GM12801 (cell line): ENCODE data around the gene THOP1.

ENCODE experiments used
- TF ChIP-seq, protein P1 (sequence below): IDR thresholded peaks from one replicate; pipeline ENCODE4 v1.5.1; 2011; ENCODE audit warnings: control low read depth; ENCODE audit not compliant: insufficient read length; ENCODE audit errors: extremely low read depth

Gene THOP1

DNA sequence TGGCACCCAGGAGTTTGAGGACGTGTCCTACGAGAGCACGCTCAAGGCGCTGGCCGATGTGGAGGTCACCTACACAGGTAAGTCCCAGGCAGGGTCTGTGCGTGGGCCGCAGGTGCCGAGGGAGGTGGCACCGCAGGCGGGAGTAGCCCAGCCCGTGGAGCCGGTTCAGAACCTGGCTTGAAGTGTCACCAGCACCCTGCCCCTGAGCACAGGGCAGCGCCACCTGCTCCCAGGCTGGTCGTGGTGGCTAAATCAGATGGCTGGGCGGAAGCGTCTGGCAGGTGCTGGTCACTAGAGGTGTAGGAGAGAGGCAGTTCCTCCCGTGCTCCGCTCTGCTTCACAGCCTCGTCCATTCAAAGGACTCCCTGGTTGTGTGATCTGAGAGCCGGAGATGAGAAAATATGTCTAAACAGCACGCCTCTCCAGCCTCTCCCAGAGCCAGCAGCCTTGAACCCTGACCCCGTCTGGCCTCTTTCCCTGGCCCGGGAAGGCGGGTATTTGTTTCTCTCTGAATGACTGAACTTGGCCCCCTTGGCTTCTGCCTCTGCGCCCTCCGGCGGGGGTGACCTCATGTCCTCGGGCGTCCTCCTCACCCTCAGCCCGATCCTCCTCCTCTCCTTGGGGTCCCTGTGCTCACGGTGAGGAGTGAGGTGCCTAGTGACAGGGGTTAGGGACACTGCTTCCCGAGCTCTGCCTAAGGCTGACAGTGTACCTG is 5.4 kb downstream of the THOP1 start:
- TF ChIP-seq, protein P1, sequence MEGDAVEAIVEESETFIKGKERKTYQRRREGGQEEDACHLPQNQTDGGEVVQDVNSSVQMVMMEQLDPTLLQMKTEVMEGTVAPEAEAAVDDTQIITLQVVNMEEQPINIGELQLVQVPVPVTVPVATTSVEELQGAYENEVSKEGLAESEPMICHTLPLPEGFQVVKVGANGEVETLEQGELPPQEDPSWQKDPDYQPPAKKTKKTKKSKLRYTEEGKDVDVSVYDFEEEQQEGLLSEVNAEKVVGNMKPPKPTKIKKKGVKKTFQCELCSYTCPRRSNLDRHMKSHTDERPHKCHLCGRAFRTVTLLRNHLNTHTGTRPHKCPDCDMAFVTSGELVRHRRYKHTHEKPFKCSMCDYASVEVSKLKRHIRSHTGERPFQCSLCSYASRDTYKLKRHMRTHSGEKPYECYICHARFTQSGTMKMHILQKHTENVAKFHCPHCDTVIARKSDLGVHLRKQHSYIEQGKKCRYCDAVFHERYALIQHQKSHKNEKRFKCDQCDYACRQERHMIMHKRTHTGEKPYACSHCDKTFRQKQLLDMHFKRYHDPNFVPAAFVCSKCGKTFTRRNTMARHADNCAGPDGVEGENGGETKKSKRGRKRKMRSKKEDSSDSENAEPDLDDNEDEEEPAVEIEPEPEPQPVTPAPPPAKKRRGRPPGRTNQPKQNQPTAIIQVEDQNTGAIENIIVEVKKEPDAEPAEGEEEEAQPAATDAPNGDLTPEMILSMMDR = no peak

DNA sequence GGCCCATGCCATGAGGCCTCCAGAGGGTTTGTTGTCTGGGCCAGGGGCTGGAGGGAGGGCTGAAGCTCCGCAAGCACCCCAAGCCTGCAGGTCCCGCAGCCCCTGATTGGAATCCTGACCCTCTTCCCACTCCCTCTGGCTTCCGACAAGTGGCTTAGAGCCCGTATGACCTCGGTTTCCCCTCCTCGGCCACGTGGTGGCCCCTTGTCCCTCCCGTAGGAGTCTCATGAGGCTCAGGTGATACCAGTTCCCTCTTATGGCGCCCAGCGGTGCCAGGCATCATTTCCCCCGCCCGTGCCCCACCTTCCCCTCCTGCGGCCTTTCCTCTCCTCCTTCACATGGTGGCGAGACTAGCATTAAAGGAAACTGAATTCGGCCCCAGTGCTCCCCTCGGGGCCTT is 6.1 kb downstream of the THOP1 start:
- TF ChIP-seq, protein P1 = no peak

DNA sequence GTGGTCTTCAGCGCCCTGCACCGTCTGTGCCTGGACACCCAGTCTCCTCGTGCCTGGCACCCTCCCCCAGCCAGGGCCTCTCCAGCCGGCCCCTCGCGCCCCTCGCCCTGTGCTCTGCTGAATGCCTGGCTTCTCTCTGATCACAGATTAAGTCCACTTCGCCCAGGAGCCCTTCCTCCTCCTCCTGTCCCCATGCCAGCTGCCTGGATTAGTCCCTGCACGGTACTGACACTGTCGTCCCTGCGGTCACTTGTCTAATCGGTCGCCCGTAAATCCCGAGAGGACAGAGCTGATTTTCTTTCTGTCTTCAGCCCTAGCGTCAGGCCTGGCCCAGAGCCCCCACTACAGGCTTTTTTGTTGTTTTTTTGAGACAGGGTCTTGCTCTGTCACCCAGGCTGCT is 6.6 kb downstream of the THOP1 start:
- TF ChIP-seq, protein P1 = no peak

DNA sequence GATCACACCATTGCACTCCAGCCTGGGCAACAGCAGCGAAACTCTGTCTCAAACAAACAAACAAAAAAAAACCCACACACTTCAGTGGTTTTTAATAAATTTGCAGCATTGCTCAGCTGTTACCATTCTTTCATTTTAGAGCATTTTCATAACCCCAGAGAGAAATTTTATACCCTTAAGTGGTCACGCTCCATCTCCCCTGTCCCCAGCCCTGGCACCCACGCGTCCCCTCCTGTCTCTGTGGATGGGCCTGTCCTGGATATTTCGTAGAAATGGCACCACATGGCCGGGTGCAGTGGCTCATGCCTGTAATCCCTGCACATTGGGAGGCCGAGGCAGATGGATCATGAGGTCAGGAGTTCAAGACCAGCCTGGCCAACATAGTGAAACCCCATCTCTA is 7.8 kb downstream of the THOP1 start:
- TF ChIP-seq, protein P1 = no peak

DNA sequence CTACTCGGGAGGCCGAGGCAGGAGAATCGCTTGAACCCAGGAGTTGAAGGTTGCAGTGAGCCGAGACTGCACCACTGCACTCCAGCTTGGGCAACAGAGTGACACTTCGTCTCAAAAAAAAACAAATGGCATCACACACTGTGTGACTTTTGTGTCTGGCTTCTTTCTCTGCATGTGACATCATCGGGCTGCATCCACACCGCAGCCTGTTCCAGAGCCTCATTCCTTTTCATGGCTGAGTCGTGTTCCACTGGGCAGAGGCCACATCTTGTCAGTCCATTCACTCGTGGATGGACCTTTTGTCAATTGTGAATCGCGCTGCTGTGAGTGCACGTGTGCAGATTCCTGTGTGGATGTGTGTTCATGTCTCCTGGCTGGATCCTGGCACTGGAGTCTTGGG is 8.3 kb downstream of the THOP1 start:
- TF ChIP-seq, protein P1 = no peak

DNA sequence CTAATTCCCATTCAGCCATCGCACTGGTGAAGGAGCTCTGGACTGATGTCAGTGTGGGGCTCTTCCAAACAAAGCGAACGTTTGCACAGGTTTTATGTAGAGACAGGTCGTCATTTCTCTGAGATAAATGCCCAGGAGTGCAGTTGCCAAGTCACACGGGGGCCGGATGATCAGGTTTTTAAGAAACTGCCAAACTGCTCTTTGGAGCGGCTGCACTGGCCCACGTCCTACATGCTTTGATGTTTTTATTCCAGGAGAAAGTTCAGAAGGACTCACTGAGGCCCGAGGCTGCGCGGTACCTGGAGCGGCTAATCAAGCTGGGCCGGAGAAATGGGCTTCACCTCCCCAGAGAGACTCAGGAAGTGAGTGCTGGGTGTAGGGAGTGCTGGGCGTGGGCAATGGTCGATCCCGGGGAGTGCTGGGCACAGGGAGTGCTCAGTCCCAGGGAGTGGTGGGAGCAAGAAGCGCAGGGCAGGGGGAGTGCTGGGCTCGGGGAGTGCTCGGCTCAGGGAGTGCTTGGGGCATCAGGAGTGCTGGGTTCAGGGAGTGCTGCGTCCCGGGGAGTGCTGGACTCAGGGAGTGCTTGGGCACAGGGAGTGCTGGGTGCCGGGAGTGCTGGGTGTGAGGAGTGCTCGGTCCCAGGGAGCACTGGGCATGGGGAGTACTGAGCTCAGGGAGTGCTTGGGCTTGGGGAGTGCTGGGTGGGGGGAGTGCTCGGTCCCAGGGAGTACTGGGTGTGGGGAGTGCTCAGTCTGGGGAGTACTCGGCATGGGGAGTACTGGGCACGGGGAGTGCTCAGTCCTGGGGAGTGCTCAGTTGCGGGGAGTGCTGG is 10.7 kb downstream of the THOP1 start:
- TF ChIP-seq, protein P1 = no peak

DNA sequence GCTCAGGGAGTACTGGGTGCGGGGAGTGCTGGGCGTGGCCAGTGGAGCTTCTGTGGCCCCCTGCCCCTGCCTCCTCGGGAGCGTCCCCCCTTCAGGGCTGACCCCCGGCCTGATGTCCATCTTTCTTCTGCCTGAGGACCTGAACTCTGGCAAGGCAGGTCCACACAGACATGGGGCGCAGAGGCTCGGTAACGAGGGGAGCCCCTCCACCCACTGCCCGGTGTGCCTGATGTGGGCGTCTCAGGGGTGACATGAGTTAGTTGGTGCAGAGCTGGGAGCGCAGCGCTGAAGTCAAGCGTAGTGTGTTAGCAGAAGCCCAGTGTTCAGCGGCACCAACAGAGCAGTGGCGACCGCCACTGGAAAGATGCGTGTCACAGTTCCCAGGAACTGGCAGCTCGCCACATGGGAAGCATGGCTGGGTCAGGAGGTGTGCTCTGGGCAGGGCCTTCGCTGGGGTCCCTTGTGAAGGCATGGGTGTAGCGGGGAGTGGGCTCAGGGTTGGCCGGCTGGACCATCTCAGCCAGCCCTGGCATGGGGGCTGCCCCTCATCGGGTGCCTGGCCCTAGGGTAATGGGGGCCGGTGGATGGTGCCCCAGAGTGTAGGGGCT is 11.5 kb downstream of the THOP1 start:
- TF ChIP-seq, protein P1 = no peak
